Myocyte (in vitro differentiated cells): ENCODE measurements around the gene PCDHA6. TPM values are rescaled to one million over a fixed set of nuclear protein-coding genes. Genes with fewer than 3 reads are reported as not detected.
A peak's percentile ranks its signal among the peaks of the same experiment; 100 is the strongest.
"Not testable (repeated sequence)": the region's sequence is repeated elsewhere in the genome, so short reads cannot be mapped to it uniquely, and the experiment has no call there.

ENCODE experiments used
- DNase-seq: peaks from one replicate; pipeline ENCODE4 v3.0.0-alpha.2; 2012; ENCODE audit warnings: low read depth
- total RNA-seq: library from RNA; depleted of rRNA; stranded (reverse); fragments of >200 nt; gene quantifications from 2 replicates; pipeline ENCODE4 v1.2.3, GENCODE V29; 2014

PCDHA6 gene
- total RNA-seq, 1 donor from 2014 or later, result 0.11 TPM

DNA sequence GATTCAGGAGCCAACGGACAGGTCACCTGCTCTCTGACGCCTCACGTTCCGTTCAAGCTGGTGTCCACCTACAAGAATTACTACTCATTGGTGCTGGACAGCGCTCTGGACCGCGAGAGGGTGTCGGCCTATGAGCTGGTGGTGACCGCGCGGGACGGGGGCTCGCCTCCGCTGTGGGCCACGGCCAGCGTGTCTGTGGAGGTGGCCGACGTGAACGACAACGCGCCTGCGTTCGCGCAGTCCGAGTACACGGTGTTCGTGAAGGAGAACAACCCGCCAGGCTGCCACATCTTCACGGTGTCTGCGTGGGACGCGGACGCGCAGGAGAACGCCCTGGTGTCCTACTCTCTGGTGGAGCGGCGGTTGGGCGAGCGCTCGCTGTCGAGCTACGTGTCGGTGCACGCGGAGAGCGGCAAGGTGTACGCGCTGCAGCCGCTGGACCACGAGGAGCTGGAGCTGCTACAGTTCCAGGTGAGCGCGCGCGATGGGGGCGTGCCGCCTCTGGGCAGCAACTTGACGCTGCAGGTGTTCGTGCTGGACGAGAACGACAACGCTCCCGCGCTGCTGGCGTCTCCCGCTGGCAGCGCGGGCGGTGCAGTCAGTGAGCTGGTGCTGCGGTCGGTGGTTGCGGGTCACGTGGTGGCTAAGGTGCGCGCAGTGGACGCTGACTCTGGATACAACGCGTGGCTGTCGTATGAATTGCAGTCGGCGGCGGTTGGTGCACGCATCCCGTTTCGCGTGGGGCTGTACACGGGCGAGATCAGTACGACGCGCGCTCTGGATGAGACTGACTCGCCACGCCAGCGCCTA lies 29.6 kb downstream of the PCDHA6 start:
- DNase-seq, result no peak

GRCh38 chr5:140857987-140858240 lies 30.2 kb downstream of the PCDHA6 start:
- no peak for DNase-seq

DNA sequence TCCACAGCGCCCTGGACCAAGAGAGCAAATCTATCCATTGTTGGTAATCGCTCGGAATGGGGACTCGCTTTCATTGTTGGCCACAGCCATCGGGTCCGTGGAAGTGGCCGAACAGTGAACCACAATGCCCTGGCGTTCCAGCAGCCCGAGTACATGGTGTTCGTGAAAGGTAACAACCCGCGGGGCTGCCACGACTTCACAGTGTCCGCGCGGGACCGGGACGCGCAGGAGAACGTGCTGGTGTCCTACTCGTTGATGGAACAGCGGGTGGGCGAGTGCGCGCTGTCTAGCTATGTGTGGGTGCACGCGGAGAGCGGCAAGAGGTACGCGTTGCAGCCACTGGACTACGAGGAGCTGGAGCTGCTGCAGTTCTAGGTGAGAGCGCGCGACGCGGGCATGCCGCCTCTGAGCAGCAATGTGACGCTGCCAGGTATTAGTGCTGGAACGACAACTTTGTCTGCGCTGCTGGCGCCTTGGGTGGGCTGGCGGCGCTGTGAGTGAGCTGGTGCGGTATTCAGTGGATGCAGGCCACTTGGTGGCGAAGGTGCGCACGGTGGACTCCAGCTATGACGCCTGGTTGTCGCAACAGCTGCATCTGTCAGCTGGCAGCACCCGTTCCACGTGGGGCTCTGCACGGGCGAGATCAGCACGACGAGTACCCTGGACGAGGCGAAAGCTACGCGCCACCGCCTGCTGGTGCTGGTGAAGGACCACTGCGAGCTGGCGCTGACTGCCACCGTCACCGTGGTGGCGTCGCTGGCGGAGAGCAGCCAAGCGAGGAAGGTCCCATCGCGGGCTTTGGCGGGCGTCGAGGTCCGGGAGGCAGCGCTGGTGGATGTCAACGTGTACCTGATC lies 34.9 kb downstream of the PCDHA6 start:
- DNase-seq, result no peak

DNA sequence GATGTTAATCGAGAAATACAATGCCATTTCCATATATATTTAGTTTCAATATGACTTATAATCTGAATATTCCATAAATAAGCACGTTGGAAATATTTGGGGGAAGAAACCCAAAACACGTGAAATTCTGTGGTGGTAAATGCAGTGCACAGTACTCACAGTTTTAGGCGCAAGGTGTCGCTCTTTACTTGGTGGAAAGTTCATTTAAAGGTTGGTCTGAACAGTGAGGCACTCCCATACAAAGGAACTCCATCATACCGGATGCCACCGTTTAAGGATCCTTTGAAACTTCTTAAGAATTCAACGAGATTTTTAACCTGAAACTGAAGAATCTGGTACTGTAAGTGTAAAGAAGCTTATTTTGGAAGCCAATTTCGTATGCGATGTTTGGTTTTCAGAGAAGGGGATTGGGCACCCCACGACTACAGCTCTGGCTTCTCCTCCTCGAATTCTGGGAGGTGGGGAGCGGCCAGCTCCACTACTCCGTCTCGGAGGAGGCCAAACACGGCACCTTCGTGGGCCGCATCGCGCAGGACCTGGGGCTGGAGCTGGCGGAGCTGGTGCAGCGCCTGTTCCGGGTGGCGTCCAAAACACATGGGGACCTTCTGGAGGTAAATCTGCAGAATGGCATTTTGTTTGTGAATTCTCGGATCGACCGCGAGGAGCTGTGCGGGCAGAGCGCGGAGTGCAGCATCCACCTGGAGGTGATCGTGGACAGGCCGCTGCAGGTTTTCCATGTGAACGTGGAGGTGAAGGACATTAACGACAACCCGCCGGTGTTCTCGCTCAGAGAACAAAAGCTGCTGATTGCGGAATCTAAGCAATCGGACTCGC lies 41.2 kb downstream of the PCDHA6 start, which contains the start of gene PCDHA11:
TSS of gene PCDHA11 (plus strand) at position 237 of the 834 bp plus-strand sequence. CDS start at position 384, 147 bp downstream.
- peak; percentile 1 for DNase-seq

GRCh38 chr5:140869555-140869886 lies 41.8 kb downstream of the PCDHA6 start:
- DNase-seq, result no peak

- DNase-seq, result no peak
These were observed 42.8 kb downstream of the PCDHA6 start for GRCh38 chr5:140870221-140871201.

DNA sequence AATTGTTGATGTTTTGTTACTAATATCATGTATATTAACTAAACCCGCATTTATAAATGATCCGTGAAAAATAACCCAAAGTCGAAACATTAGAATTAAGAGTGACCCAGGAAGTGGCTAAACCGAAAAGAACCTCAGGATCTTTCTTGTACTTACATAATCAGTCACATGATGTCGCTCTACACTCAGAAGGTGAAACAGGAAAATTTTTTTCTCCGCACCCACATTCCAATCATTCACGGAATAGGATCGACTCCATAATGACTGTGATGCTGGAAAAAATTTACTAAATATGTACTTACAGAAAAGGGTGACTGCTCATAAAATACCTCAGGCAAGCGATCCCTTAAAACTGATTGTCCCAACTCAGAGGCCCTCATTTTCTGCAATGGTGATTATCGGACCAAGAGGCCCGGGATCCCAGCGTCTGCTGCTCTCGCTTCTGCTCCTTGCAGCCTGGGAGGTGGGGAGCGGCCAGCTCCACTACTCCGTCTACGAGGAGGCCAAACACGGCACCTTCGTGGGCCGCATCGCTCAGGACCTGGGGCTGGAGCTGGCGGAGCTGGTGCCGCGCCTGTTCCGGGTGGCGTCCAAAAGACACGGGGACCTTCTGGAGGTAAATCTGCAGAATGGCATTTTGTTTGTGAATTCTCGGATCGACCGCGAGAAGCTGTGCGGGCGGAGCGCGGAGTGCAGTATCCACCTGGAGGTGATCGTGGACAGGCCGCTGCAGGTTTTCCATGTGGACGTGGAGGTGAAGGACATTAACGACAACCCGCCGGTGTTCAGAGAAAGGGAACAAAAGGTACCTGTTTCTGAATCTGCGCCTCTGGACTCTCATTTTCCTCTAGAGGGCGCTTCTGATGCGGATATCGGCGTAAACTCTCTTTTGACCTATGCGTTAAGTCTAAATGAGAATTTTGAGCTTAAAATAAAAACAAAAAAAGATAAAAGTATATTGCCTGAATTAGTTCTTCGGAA lies 47.6 kb downstream of the PCDHA6 start, which contains the start of gene PCDHA12:
TSS of gene PCDHA12 (plus strand) at position 224 of the 981 bp plus-strand sequence. CDS start at position 389, 165 bp downstream.
- DNase-seq, result no peak

GRCh38 chr5:140876541-140877261 lies 48.9 kb downstream of the PCDHA6 start:
- DNase-seq, result not testable (repeated sequence)

DNA sequence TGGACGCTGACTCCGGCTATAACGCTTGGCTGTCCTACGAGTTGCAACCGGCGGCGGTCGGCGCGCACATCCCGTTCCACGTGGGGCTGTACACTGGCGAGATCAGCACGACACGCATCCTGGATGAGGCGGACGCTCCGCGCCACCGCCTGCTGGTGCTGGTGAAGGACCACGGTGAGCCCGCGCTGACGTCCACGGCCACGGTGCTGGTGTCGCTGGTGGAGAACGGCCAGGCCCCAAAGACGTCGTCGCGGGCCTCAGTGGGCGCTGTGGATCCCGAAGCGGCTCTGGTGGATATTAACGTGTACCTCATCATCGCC lies 49.5 kb downstream of the PCDHA6 start:
- no peak for DNase-seq

Other genes with a start within 250 kb of the PCDHA6 start
- 0.21 and 0.64 TPM in 2 replicates for gene CD14, start 194.8 kb upstream of the PCDHA6 start, total RNA-seq
- 5.3 and 8.1 TPM in 2 replicates for gene TMCO6, start 188.5 kb upstream of the PCDHA6 start, total RNA-seq
- gene NDUFA2, start 180.3 kb upstream of the PCDHA6 start, total RNA-seq, result 46.7 and 51.4 TPM in 2 replicates
- 105 and 121 TPM in 2 replicates for gene IK, start 180.1 kb upstream of the PCDHA6 start, total RNA-seq
- gene WDR55, start 163.1 kb upstream of the PCDHA6 start, total RNA-seq, result 20.5 and 20.6 TPM in 2 replicates
- gene DND1, start 154.4 kb upstream of the PCDHA6 start, total RNA-seq, result 0.52 and 1.0 TPM in 2 replicates
- gene HARS1, start 136.6 kb upstream of the PCDHA6 start, total RNA-seq, result 49.4 and 52.5 TPM in 2 replicates
- 24.4 and 30.9 TPM in 2 replicates for gene HARS2, start 136.5 kb upstream of the PCDHA6 start, total RNA-seq
- 46.7 and 61.3 TPM in 2 replicates for gene ZMAT2, start 127.5 kb upstream of the PCDHA6 start, total RNA-seq
- gene PCDHA1, start 41.8 kb upstream of the PCDHA6 start, total RNA-seq, result 0.10 TPM in 1 of 2 replicates, not detected in the other
- gene PCDHA2, start 33.1 kb upstream of the PCDHA6 start, total RNA-seq, result 0.36 TPM in 1 of 2 replicates, not detected in the other
- gene PCDHA3, start 26.9 kb upstream of the PCDHA6 start, total RNA-seq, result 0.16 TPM in 2 replicates
- gene PCDHA4, start 20.9 kb upstream of the PCDHA6 start, total RNA-seq, result 1.2 and 1.4 TPM in 2 replicates
- gene PCDHA5, start 6.3 kb upstream of the PCDHA6 start, total RNA-seq, result 0.03 and 0.05 TPM in 2 replicates
- 0.36 and 0.48 TPM in 2 replicates for gene PCDHA7, start 6.3 kb downstream of the PCDHA6 start, total RNA-seq
- not detected in 2 replicates for gene PCDHA8, start 13.2 kb downstream of the PCDHA6 start, total RNA-seq
- under 0.01 and 0.03 TPM in 2 replicates for gene PCDHA9, start 20.4 kb downstream of the PCDHA6 start, total RNA-seq
- gene PCDHA10, start 27.9 kb downstream of the PCDHA6 start, total RNA-seq, result 0.03 and 0.05 TPM in 2 replicates
- gene PCDHA11, start 41.0 kb downstream of the PCDHA6 start, total RNA-seq, result 0.13 and 0.26 TPM in 2 replicates
- gene PCDHA12, start 47.3 kb downstream of the PCDHA6 start, total RNA-seq, result 0.03 and 0.16 TPM in 2 replicates
- gene PCDHA13, start 54.2 kb downstream of the PCDHA6 start, total RNA-seq, result 0.05 TPM in 1 of 2 replicates, not detected in the other
- gene PCDHAC1, start 98.3 kb downstream of the PCDHA6 start, total RNA-seq, result 0.05 and 0.10 TPM in 2 replicates
- 0.05 and 0.10 TPM in 2 replicates for gene PCDHAC2, start 138.5 kb downstream of the PCDHA6 start, total RNA-seq
- gene PCDHB1, start 223.4 kb downstream of the PCDHA6 start, total RNA-seq, result not detected in 2 replicates